ENCODE measurements around the gene MBL2.

MBL2 gene

DNA sequence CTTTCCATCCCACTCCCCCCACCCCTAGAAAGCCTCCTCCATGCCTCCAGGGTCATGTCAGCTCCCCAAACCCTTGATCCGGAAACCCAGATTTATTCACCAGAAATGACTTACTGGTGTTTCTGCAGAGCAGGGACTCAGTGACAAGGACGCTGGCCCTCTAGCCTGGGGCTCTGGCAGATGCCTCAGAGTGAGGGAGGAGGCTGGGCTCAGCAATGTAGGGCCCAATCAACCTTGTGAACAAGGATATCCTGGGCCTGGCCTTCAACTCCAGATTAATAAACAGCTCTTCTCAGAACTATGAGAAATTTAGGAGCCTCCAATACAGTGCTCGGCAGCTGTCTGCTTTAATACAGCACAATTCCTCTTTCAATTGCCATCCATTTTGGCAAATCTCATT is at the start of gene MBL2:
TSS of gene MBL2 (minus strand) at position 162 of the 400 bp plus-strand sequence. CDS start 1,149 bp downstream, outside the sequence.
- TF ChIP-seq, protein P1, sequence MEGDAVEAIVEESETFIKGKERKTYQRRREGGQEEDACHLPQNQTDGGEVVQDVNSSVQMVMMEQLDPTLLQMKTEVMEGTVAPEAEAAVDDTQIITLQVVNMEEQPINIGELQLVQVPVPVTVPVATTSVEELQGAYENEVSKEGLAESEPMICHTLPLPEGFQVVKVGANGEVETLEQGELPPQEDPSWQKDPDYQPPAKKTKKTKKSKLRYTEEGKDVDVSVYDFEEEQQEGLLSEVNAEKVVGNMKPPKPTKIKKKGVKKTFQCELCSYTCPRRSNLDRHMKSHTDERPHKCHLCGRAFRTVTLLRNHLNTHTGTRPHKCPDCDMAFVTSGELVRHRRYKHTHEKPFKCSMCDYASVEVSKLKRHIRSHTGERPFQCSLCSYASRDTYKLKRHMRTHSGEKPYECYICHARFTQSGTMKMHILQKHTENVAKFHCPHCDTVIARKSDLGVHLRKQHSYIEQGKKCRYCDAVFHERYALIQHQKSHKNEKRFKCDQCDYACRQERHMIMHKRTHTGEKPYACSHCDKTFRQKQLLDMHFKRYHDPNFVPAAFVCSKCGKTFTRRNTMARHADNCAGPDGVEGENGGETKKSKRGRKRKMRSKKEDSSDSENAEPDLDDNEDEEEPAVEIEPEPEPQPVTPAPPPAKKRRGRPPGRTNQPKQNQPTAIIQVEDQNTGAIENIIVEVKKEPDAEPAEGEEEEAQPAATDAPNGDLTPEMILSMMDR (IDR thresholded peaks at IDR 0.05), result no peak
- Histone ChIP-seq H3K4me1 (ENCODE audit: control insufficient read depth in 1 of 2, insufficient read depth in 1 of 2, low read depth in 1 of 2, low read length in 1 of 2) (no peaks in the 10 kb centered on the region), H3K27ac (no peak within 1 kb of the TSS), H3K9me3 (no peaks in the 10 kb centered on the region), H3K36me3 (no peaks in the 10 kb centered on the region), H3K27me3 (no peaks in the 10 kb centered on the region), H3K4me3 (ENCODE audit: low read depth in 1 of 2, low read length in 1 of 2) (no peak within 1 kb of the TSS)

DNA sequence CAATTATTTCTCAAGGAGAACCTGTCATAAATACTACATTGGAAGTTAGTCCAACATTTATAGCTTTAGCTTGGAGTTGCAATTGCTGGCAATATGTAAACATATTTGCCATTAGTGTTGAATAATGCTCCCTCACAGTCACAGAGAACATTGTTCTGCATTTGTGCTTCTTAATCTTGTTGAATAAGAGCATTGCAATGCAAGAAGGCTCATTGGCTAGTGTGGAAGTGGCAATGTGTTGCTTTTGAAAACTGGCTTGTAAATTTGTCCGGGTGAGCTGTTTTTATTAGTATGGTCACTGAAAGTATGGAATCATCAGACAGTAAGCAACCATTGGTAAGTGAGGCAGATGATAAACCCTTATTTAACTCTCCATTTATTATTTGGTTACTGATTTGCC is 47.7 kb upstream of the MBL2 start:
- Histone ChIP-seq H3K9me3 (no peaks in the 10 kb centered on the region), H3K36me3 (no peaks in the 10 kb centered on the region), H3K27me3 (no peaks in the 10 kb centered on the region), H3K4me3 (ENCODE audit: low read depth in 1 of 2, low read length in 1 of 2) (no peak overlapping the region), H3K4me1 (ENCODE audit: control insufficient read depth in 1 of 2, insufficient read depth in 1 of 2, low read depth in 1 of 2, low read length in 1 of 2) (no peaks in the 10 kb centered on the region), H3K27ac (no peak overlapping the region)
- TF ChIP-seq, protein P1 (IDR thresholded peaks at IDR 0.05), result no peak

DNA sequence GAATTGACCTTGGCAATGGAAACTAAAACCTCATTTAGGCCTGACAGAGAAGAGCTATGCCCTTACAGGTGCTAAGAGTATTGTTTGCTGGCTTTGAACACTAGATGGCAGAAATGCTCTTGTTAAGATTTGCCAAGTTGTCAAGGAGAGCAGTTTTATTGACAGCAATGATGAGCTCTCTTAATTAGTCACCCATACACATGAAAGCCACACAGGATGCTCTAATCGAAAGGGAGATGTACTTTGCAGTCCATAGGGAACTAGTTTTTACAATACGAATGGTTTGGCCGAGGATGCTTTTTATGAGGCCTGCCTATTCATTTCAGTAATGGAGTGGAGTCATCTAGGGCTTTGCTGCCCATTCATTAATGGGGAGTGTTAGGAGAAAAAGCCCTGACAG is 45.4 kb upstream of the MBL2 start:
- Histone ChIP-seq H3K27ac (no peak overlapping the region), H3K27me3 (no peaks in the 10 kb centered on the region), H3K4me1 (ENCODE audit: control insufficient read depth in 1 of 2, insufficient read depth in 1 of 2, low read depth in 1 of 2, low read length in 1 of 2) (no peaks in the 10 kb centered on the region), H3K4me3 (ENCODE audit: low read depth in 1 of 2, low read length in 1 of 2) (no peak overlapping the region), H3K36me3 (no peaks in the 10 kb centered on the region), H3K9me3 (no peaks in the 10 kb centered on the region)
- TF ChIP-seq, protein P1 (IDR thresholded peaks at IDR 0.05), result no peak

DNA sequence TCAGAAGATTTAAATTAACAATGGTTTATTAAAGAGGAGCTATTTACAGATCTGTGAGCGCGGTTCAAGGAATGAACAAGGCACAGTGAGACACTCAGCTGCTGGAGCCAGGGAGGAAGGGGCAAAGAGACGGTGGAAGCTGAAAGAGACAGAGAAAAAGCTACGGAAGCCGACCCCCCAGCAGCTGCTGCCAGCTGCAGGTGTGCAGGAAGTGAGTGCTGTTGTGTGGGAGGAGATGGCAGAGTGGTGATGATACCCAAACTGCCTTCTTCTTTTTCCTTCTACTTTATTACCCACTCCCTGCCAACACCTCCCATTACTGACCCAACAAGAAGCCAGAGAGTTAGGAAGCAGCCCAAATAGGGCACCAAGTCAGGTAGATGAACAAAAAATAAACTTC is 41.9 kb upstream of the MBL2 start:
- H3K27me3 ChIP-seq, result no peaks in the 10 kb centered on the region
- H3K4me1 ChIP-seq (ENCODE audit: control insufficient read depth in 1 of 2, insufficient read depth in 1 of 2, low read depth in 1 of 2, low read length in 1 of 2), result no peaks in the 10 kb centered on the region
- TF ChIP-seq, protein P1 (IDR thresholded peaks at IDR 0.05), result no peak
- H3K27ac ChIP-seq, result no peak overlapping the region
- H3K4me3 ChIP-seq (ENCODE audit: low read depth in 1 of 2, low read length in 1 of 2), result no peak overlapping the region
- no peaks in the 10 kb centered on the region for H3K36me3 ChIP-seq
- no peaks in the 10 kb centered on the region for H3K9me3 ChIP-seq

DNA sequence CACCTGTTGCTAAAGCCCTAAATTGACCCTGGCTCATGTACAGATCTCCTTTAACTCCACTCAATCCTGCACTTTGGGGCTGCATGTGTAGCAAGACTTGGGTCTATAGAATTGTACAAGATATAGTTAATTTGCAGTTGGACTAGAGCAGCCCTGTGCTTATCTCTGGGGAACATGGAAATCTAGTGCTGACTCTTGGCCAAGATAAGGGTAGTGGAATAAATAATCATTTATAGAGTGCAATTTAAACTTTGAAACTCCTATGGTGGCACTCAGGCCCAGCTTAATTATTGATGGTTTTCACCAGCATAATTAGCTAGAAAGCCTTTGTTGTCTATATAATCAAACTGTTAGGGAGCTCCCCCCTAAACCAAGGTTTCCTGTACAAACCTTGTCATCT is 39.2 kb upstream of the MBL2 start:
- no peaks in the 10 kb centered on the region for H3K27me3 ChIP-seq
- TF ChIP-seq, protein P1 (IDR thresholded peaks at IDR 0.05), result no peak
- no peaks in the 10 kb centered on the region for H3K36me3 ChIP-seq
- H3K4me1 ChIP-seq (ENCODE audit: control insufficient read depth in 1 of 2, insufficient read depth in 1 of 2, low read depth in 1 of 2, low read length in 1 of 2), result no peaks in the 10 kb centered on the region
- H3K9me3 ChIP-seq, result no peaks in the 10 kb centered on the region
- no peak overlapping the region for H3K27ac ChIP-seq
- no peak overlapping the region for H3K4me3 ChIP-seq (ENCODE audit: low read depth in 1 of 2, low read length in 1 of 2)

DNA sequence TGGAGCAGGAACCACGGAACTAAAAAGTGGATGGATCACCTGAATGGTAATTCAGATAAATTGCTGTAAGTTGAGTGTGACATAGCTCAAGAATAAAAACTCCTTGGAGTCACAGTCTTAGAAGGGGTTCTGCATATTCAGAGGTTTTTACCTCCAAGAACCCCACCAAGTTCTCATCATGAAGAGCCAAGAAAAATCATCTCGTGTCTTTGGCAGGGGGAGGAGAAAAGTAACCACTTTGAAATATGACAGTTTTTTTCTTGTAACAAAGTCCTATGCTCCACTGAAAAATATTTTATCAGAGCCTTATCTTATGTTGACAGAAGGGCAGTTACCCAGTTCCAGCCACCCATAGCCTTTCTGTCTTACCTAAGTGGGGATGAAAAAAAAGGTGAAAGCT is 38.2 kb upstream of the MBL2 start:
- Histone ChIP-seq H3K4me3 (ENCODE audit: low read depth in 1 of 2, low read length in 1 of 2) (no peak overlapping the region), H3K27me3 (no peaks in the 10 kb centered on the region), H3K9me3 (no peaks in the 10 kb centered on the region), H3K27ac (no peak overlapping the region), H3K36me3 (no peaks in the 10 kb centered on the region), H3K4me1 (ENCODE audit: control insufficient read depth in 1 of 2, insufficient read depth in 1 of 2, low read depth in 1 of 2, low read length in 1 of 2) (no peaks in the 10 kb centered on the region)
- TF ChIP-seq, protein P1 (IDR thresholded peaks at IDR 0.05), result no peak

All from neutrophil (primary cell).